ENCODE results near the gene ANGPTL2. TPM values are rescaled to one million over a fixed set of nuclear protein-coding genes. Genes with fewer than 3 reads are reported as not detected.

ANGPTL2 gene
- total and polyA plus RNA-seq, 4 experiments from 2014 or later: not detected

DNA sequence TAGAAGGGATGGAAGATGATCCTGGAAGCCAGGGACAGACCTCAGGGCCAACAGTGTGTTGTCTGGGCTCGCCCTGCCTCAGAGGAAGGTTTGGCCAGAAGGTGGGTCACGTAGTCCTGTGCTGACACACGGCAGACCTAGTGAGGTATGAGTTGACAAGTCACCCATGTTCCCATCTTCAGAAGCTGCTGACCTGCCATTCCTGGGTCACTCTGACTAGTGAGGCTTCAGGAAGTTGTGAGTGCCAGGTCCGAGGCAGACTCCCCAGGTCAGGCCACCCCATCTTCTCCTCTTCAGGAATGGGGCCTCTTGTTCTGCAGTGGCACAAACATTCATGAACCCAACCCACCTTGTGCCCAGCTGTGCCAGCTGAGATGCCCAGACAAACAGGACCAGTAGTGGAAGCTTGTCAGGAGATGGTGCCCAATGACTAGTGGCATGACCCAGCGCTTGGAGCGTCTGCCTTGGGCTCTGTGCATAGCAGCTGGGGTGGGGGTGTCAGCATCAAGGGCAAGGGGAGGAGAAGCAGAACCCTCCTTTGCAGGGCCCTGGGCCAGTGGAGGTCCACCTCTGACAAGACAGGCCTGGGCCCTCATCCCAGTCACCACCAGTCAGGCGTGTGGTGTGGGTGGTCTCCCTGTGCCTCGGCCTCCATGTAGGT, 16.8 kb upstream of the ANGPTL2 start:
- Mint-ChIP-seq H3K9me3 (no peaks in the 10 kb centered on the region), H3K4me1 (no peaks in the 10 kb centered on the region), H3K27me3 (no peaks in the 10 kb centered on the region), H3K27ac (no peak overlapping the region), H3K4me3 (no peak overlapping the region), H3K36me3 (no peaks in the 10 kb centered on the region)
- H3K4me1 ChIP-seq (ENCODE audit: insufficient read depth, low read length): no peaks in the 10 kb centered on the region
- H3K27me3 ChIP-seq (ENCODE audit: insufficient read depth, low read length): no peaks in the 10 kb centered on the region
- no peaks in the 10 kb centered on the region for H3K36me3 ChIP-seq (ENCODE audit: insufficient read depth, low read length)
- ChIA-PET CTCF (ENCODE audit: partially characterized antibody) (no interaction called here), POLR2A (ENCODE audit: partially characterized antibody) (no interaction called here)
- intact Hi-C loops (cut with micrococcal nuclease): no loop called here
- H3K27ac ChIP-seq (ENCODE audit: low read depth, low read length): no peak overlapping the region
- H3K9me3 ChIP-seq (ENCODE audit: control insufficient read depth in 1 of 2, low read length in 2 of 2): no peaks in the 10 kb centered on the region
- no peak for DNase-seq
- H3K4me3 ChIP-seq (ENCODE audit: low read length in 2 of 2): no peak overlapping the region

DNA sequence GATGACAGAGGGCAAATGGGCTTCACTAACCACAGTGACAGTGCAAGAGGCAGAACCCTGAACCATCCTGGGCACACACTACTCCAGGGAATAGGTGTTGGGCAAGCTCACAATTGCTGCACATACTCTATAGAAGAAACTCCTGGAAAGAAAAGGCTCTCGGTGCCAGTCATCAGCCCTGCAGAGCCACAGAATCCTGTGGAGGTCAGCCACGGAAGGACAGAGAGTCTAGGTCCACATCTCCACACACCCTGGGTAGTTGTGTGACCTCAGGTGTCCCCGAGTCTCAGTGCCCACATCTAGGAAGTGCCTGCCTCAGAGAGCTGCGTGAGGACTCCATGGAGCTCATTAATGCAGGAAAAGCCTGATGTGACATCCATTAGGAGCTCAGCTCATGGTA, 16.0 kb upstream of the ANGPTL2 start:
- H3K4me1 Mint-ChIP-seq: no peaks in the 10 kb centered on the region
- H3K4me3 Mint-ChIP-seq: no peak overlapping the region
- Histone ChIP-seq H3K4me1 (ENCODE audit: insufficient read depth, low read length) (no peaks in the 10 kb centered on the region), H3K27me3 (ENCODE audit: insufficient read depth, low read length) (no peaks in the 10 kb centered on the region), H3K4me3 (ENCODE audit: low read length in 2 of 2) (no peak overlapping the region), H3K9me3 (ENCODE audit: control insufficient read depth in 1 of 2, low read length in 2 of 2) (no peaks in the 10 kb centered on the region), H3K27ac (ENCODE audit: low read depth, low read length) (no peak overlapping the region), H3K36me3 (ENCODE audit: insufficient read depth, low read length) (no peaks in the 10 kb centered on the region)
- intact Hi-C loops (cut with micrococcal nuclease): no loop called here
- H3K27me3 Mint-ChIP-seq: no peaks in the 10 kb centered on the region
- POLR2A ChIA-PET (ENCODE audit: partially characterized antibody): no interaction called here
- no peak for DNase-seq
- CTCF ChIA-PET (ENCODE audit: partially characterized antibody): no interaction called here
- H3K27ac Mint-ChIP-seq: no peak overlapping the region
- no peaks in the 10 kb centered on the region for H3K36me3 Mint-ChIP-seq
- no peaks in the 10 kb centered on the region for H3K9me3 Mint-ChIP-seq

DNA sequence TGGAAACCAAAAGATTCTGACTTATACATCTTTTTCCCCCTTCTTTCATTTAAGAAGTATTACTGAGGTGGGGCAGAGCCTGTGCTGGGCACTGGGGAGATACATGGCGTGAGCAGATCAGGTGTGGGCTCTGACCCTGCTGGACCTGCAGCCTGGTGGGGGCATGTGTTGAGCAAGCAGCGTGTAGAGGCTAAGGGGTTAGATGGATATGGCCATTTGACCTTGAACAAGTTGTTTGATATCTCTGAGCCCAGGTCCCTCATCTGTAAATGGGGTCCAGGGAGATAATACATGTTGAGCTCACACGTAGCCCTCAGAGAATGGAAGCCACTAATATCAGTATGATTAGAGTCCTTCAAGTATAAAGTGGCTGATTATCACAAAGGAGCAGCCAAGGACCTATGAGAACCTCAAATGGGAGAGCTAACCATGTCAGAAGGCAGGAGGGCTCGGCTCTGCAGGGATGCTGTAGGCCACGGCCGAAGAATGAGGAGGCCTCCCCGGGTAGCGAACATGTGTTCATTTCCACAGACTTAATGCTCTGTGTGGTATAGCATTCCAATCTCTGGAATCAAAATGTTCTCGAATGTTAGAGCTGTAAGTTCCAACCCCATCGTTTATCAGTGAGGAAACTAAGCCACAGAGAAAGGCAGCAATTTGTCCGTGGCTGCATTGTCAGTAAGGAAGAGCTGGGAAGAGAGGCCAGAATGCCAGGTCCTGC, 15.4 kb upstream of the ANGPTL2 start:
- H3K27me3 Mint-ChIP-seq: no peaks in the 10 kb centered on the region
- Histone ChIP-seq H3K36me3 (ENCODE audit: insufficient read depth, low read length) (no peaks in the 10 kb centered on the region), H3K9me3 (ENCODE audit: control insufficient read depth in 1 of 2, low read length in 2 of 2) (no peaks in the 10 kb centered on the region), H3K4me3 (ENCODE audit: low read length in 2 of 2) (no peak overlapping the region), H3K27me3 (ENCODE audit: insufficient read depth, low read length) (no peaks in the 10 kb centered on the region), H3K27ac (ENCODE audit: low read depth, low read length) (no peak overlapping the region), H3K4me1 (ENCODE audit: insufficient read depth, low read length) (no peaks in the 10 kb centered on the region)
- no peak for DNase-seq
- intact Hi-C loops (cut with micrococcal nuclease): no loop called here
- H3K4me3 Mint-ChIP-seq: no peak overlapping the region
- CTCF ChIA-PET (ENCODE audit: partially characterized antibody): interaction anchor here (0.7 kb wide), 1 partner anchor 97 kb away, joined by 3 read pairs; no protein-coding TSS in a partner anchor
- H3K27ac Mint-ChIP-seq: no peak overlapping the region
- no peaks in the 10 kb centered on the region for H3K9me3 Mint-ChIP-seq
- POLR2A ChIA-PET (ENCODE audit: partially characterized antibody): no interaction called here
- no peaks in the 10 kb centered on the region for H3K4me1 Mint-ChIP-seq
- no peaks in the 10 kb centered on the region for H3K36me3 Mint-ChIP-seq

DNA sequence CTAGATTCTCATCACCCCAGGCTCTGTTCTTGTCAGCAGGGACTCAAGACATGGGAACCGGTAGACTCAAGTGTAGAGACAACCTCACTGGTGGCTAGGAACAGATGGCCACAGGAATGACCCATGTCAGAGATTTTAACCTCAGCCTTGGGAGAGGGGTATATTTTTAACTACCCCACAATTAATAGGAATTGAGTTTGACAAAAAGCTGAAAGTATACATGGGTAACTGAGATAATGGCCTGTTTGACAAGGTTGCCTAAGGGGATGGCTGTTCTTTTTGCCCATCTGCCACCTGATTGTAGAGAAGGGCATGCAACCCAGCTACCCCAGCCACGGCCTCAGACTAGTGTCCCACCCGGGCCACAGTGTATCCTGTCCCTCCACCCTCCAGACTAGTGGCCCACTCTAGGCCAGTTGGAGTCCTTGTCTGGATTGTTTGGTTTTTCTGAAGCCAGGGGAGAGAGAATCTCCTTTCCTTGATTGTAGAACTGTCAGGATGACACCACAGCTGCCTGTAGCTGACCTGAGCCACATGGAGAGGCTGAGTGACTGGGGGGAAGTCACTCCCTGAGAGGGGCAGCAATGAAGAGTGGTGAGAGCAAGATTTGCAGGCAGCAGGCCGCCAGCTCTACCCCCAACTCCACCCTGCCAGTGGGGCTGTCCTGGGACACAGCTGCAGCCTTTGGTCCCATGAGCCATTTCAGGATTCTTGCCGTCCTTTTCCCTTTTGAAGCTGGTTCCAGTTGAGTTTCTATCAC, 14.6 kb upstream of the ANGPTL2 start:
- H3K27ac ChIP-seq (ENCODE audit: low read depth, low read length): no peak overlapping the region
- H3K27ac Mint-ChIP-seq: peak overlapping the region in 1 of 7 donors; percentile 69
- H3K4me1 Mint-ChIP-seq: no peaks in the 10 kb centered on the region
- POLR2A ChIA-PET (ENCODE audit: partially characterized antibody): interaction anchor here (0.6 kb wide), 1 partner anchor 1967 kb away, joined by 4 read pairs; no protein-coding TSS in a partner anchor
- no peak overlapping the region for H3K4me3 ChIP-seq (ENCODE audit: low read length in 2 of 2)
- no peaks in the 10 kb centered on the region for H3K36me3 ChIP-seq (ENCODE audit: insufficient read depth, low read length)
- H3K27me3 ChIP-seq (ENCODE audit: insufficient read depth, low read length): no peaks in the 10 kb centered on the region
- CTCF ChIA-PET (ENCODE audit: partially characterized antibody): interaction anchor here (0.7 to 0.8 kb wide), 2 partner anchors 18 to 96 kb away, joined by 3 to 4 read pairs; no protein-coding TSS in a partner anchor
- intact Hi-C loops (cut with micrococcal nuclease): no loop called here
- H3K4me3 Mint-ChIP-seq: no peak overlapping the region
- no peaks in the 10 kb centered on the region for H3K9me3 Mint-ChIP-seq
- no peaks in the 10 kb centered on the region for H3K4me1 ChIP-seq (ENCODE audit: insufficient read depth, low read length)
- DNase-seq: no peak
- H3K9me3 ChIP-seq (ENCODE audit: control insufficient read depth in 1 of 2, low read length in 2 of 2): no peaks in the 10 kb centered on the region
- H3K36me3 Mint-ChIP-seq: no peaks in the 10 kb centered on the region
- no peaks in the 10 kb centered on the region for H3K27me3 Mint-ChIP-seq

DNA sequence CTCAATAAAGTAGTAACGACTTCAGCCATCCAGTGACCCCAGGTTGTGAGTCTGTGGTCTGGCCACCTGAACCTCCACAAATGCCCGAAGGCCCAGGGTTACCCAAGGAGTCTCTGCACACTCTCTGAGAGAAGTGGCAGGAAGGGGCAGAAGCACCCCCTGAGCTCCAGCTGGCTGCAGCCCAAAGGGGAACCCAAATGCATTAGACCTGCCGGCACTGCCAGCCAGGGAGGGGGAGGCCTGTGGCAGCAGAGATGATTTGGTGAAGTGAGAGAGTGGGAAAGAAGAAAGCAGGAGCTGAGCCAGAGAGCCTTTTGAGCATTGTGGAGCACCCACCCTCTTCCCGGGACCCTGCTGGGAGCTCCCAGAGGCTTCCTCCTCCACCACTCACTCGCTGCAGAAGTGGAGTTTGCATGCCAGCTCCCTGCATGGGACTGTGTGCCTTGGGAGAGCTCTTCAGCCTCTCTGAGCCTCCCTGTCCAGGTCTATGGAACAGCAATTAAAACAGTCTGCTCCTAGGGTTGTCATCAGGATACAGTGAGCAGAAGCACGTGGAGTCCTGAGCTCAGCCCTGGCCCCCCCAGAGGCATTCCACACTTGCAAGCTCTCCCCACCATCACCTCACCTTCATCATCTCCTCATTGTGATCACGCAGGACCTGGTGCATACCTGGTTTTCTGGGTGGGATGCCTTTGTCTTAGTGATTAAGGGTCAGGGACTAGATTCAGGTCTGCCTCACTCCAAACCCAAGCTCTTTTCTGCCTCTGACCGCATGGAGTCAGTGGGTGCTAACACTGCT, 13.8 kb upstream of the ANGPTL2 start:
- no peak overlapping the region for H3K4me3 Mint-ChIP-seq
- DNase-seq: no peak

DNA sequence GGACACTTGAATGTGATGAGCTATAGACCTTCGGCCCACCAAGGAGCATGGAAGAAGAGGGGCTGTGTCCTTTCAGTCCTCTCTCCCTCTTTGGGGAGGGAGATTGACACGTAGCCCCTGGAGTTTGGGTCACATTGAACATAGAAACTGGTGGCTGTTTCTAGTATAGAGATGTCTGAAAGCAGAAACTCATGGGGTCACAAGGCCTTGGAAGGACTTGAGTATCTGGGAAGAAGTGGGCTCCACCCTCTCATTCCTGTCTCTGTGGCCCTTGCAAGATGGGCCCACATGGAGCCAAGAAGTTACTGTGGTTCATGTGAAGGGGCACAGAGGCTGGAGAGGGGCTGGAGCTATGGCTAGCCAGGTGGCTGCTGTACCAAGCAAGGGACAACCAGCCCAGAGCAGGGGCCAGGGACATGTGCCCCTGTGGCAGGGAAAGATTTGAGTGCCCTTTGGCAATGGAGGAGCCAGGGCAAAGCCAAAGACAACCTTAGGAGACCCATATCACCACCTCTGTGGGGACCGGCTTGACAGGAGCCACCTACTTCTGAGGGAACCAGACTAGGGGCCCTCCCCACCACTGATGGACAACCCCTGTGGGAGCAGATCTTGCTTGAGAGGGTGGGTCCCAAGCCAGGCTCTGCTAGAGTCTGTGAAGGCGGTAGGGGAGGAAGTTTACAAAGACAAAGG, 12.8 kb upstream of the ANGPTL2 start:
- Histone ChIP-seq H3K4me1 (ENCODE audit: insufficient read depth, low read length) (no peaks in the 10 kb centered on the region), H3K36me3 (ENCODE audit: insufficient read depth, low read length) (no peaks in the 10 kb centered on the region), H3K27ac (ENCODE audit: low read depth, low read length) (no peak overlapping the region), H3K27me3 (ENCODE audit: insufficient read depth, low read length) (no peaks in the 10 kb centered on the region), H3K9me3 (ENCODE audit: control insufficient read depth in 1 of 2, low read length in 2 of 2) (no peaks in the 10 kb centered on the region), H3K4me3 (ENCODE audit: low read length in 2 of 2) (no peak overlapping the region)
- POLR2A ChIA-PET (ENCODE audit: partially characterized antibody): no interaction called here
- no peaks in the 10 kb centered on the region for H3K36me3 Mint-ChIP-seq
- CTCF ChIA-PET (ENCODE audit: partially characterized antibody): no interaction called here
- H3K4me3 Mint-ChIP-seq: no peak overlapping the region
- H3K9me3 Mint-ChIP-seq: no peaks in the 10 kb centered on the region
- no peaks in the 10 kb centered on the region for H3K4me1 Mint-ChIP-seq
- H3K27ac Mint-ChIP-seq: peak overlapping the region in 2 of 7 donors; percentile 30 to 50
- no peaks in the 10 kb centered on the region for H3K27me3 Mint-ChIP-seq
- no peak for DNase-seq
- intact Hi-C loops (cut with micrococcal nuclease): no loop called here

More for the DNA sequence above, 13.8 kb upstream of the ANGPTL2 start:
- ChIA-PET POLR2A (ENCODE audit: partially characterized antibody) (no interaction called here), CTCF (ENCODE audit: partially characterized antibody) (interaction anchor here (0.8 kb wide), 1 partner anchor 19 kb away, joined by 4 read pairs; no protein-coding TSS in a partner anchor)
- no peaks in the 10 kb centered on the region for H3K4me1 ChIP-seq (ENCODE audit: insufficient read depth, low read length)
- H3K36me3 ChIP-seq (ENCODE audit: insufficient read depth, low read length): no peaks in the 10 kb centered on the region
- no peak overlapping the region for H3K27ac ChIP-seq (ENCODE audit: low read depth, low read length)
- Mint-ChIP-seq H3K27me3 (no peaks in the 10 kb centered on the region), H3K9me3 (no peaks in the 10 kb centered on the region), H3K36me3 (no peaks in the 10 kb centered on the region), H3K27ac (peak overlapping the region in 1 of 7 donors; percentile 69), H3K4me1 (no peaks in the 10 kb centered on the region)
- no peak overlapping the region for H3K4me3 ChIP-seq (ENCODE audit: low read length in 2 of 2)
- intact Hi-C loops (cut with micrococcal nuclease): no loop called here
- H3K9me3 ChIP-seq (ENCODE audit: control insufficient read depth in 1 of 2, low read length in 2 of 2): no peaks in the 10 kb centered on the region
- H3K27me3 ChIP-seq (ENCODE audit: insufficient read depth, low read length): no peaks in the 10 kb centered on the region
